ENCODE measurements around the gene ART1.

ART1 gene

DNA sequence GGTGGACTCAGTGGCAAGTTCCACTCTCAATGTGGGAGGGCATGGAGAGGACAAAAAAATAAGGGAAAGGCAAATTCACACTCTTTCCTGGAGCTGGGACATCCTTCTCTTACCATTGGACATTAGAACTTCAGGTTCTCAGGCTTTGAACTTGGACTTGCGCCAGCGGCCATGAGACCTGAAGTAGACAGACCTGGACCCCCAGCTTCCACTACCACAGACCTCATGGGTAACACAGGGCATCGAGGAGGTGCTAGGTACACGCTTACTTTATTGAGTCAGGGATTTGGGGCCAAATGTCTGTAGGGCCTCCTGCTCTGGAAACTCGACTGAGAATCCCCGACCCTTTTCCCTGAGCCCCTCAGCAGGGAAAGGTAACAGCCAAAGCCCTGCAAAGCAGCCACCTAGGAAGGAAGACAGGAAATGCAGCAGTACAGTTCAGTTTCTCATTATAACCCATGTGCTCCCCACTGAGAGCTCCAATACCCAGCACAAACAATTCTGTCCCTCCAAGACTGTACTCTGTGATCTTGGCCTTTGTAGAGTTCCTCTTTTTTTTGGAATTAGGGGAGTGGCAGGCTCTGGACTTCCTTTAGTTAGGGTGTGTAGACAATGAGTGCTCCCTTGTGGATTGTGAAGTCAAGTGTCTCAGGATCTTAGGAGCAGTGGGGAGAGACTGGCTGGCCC is 20.6 kb downstream of the ART1 start:
- no peak overlapping the region for H3K27ac Mint-ChIP-seq
- peaks cover 49% of the 10 kb centered on the region for H3K36me3 Mint-ChIP-seq (ENCODE audit: low read depth)
- no peaks in the 10 kb centered on the region for H3K27me3 Mint-ChIP-seq (ENCODE audit: low read depth)
- H3K9me3 Mint-ChIP-seq = no peaks in the 10 kb centered on the region
- TF ChIP-seq, protein P1, sequence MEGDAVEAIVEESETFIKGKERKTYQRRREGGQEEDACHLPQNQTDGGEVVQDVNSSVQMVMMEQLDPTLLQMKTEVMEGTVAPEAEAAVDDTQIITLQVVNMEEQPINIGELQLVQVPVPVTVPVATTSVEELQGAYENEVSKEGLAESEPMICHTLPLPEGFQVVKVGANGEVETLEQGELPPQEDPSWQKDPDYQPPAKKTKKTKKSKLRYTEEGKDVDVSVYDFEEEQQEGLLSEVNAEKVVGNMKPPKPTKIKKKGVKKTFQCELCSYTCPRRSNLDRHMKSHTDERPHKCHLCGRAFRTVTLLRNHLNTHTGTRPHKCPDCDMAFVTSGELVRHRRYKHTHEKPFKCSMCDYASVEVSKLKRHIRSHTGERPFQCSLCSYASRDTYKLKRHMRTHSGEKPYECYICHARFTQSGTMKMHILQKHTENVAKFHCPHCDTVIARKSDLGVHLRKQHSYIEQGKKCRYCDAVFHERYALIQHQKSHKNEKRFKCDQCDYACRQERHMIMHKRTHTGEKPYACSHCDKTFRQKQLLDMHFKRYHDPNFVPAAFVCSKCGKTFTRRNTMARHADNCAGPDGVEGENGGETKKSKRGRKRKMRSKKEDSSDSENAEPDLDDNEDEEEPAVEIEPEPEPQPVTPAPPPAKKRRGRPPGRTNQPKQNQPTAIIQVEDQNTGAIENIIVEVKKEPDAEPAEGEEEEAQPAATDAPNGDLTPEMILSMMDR (IDR thresholded peaks at IDR 0.05; ENCODE audit: unreplicated experiment in 3 of 3) = no peak
- H3K4me3 Mint-ChIP-seq = no peak overlapping the region
- no peaks in the 10 kb centered on the region for H3K4me1 Mint-ChIP-seq

DNA sequence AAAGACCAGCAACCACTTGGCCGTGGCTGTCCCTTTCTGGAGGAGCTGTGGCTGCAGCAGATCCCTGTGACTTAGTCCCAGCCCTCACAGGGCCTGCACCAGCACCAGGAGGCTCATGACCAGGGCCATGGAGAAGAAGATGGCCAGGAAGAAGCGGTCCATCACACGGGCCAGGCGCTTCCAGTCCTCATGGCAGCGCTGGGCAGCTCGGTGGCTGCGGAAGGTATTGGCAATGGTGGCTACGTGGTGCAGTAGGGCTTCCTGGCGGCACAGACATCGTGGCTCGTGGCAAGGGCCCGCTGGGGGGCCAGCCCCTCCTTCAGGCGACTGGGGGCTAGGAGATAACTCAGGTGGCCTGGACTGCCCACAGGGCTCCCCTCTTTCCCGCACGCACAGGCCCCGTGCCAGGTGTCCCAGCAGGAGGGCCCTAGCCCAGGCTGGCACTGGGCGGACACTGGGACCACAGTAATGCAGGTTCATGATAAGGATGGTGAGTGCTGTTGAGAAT is 21.1 kb downstream of the ART1 start:
- Mint-ChIP-seq H3K36me3 (ENCODE audit: low read depth) (peaks cover 54% of the 10 kb centered on the region), H3K4me1 (no peaks in the 10 kb centered on the region), H3K27ac (no peak overlapping the region), H3K4me3 (no peak overlapping the region), H3K27me3 (ENCODE audit: low read depth) (no peaks in the 10 kb centered on the region), H3K9me3 (no peaks in the 10 kb centered on the region)
- TF ChIP-seq, protein P1 (IDR thresholded peaks at IDR 0.05; ENCODE audit: unreplicated experiment in 3 of 3) = no peak

DNA sequence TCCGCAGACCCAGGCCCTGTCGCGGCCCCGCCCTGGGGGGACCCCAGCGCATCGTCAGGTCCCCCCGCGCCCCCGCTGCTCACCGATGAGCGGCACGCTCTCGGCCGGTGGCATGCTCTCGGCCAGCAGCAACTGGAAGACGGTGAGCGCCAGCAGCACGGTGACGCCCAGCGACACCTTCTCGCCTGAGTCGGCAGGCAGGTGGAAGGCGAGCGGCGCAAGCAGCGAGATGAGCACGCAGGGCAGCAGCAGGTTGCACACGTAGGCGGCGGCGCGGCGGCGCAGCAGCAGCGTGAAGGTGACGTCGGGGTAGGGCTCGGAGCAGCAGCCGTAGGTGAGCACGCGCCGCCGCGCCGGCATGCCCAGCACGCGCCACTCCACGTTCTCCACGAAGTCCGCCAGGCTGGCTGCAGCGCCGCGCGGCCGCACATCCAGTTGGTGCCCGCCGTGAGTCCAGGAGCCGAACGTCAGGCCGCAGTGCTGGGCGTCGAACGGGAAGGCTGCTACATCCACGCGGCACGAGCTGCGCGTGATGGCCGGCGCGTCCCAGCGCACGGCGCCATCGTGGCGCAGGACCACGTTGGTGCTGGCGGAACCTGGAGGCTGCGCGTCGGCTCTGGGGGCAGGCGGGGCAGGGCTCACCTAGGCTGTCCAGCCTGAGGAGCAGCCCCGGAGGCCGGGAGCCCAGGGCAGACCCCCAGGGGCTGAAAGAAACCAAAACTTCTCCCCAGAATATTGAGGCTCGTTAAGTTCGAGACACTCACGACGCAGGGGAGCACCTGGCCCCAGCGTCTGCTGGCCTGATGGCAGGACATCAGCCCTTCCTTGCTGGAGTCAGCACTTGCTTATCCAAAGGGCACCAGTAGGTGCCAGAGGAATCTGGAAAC is 22.5 kb downstream of the ART1 start:
- Mint-ChIP-seq H3K4me1 (no peaks in the 10 kb centered on the region), H3K27ac (no peak overlapping the region), H3K9me3 (no peaks in the 10 kb centered on the region), H3K36me3 (ENCODE audit: low read depth) (peaks cover 62% of the 10 kb centered on the region), H3K27me3 (ENCODE audit: low read depth) (no peaks in the 10 kb centered on the region), H3K4me3 (no peak overlapping the region)
- TF ChIP-seq, protein P1 (IDR thresholded peaks at IDR 0.05; ENCODE audit: unreplicated experiment in 3 of 3) = no peak

DNA sequence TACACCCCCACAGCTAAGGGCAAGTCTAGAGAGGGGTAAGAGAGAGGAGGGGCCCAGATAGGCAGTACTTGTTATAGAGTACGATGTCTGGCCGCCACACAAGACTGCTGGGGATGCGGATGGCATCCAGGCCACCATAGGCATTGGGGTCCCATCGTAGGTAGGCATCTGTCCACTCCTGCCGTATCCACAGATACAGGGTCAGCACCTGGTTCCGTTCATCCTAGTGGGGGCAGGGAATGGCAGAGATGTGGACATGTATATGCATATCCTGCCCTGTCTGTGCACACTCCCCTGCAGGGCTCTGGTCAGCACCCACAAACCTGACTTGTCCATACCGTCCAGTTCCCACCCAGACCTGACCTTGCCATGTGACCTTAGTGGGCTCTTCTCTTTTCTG is 24.2 kb downstream of the ART1 start:
- Mint-ChIP-seq H3K36me3 (ENCODE audit: low read depth) (peaks cover 64% of the 10 kb centered on the region), H3K4me1 (no peaks in the 10 kb centered on the region), H3K27ac (no peak overlapping the region), H3K9me3 (no peaks in the 10 kb centered on the region), H3K27me3 (ENCODE audit: low read depth) (no peaks in the 10 kb centered on the region), H3K4me3 (no peak overlapping the region)
- TF ChIP-seq, protein P1 (IDR thresholded peaks at IDR 0.05; ENCODE audit: unreplicated experiment in 3 of 3) = no peak

DNA sequence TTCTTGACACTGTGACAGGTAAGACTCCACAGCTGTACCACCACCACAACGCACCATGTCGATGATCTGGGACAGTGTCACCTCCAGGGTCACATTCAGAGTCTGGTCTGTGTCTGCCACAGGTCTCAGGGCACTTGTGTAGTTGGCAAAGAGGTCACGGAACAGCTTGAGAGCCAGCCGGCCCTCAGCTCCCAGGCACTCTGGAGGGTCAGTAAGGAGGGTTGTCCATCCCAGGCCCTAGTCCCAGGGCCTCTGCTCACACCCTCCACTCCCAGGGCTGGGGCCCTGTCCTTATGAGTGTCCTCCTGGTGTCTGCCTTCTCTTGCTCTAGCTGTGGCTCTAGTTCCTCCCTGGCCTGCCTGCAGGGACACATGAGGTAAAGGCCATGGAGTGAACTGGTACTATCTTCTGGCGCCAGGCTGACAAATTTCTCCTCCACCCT is 24.8 kb downstream of the ART1 start:
- Mint-ChIP-seq H3K27ac (no peak overlapping the region), H3K4me1 (no peaks in the 10 kb centered on the region), H3K27me3 (ENCODE audit: low read depth) (no peaks in the 10 kb centered on the region), H3K4me3 (no peak overlapping the region), H3K9me3 (no peaks in the 10 kb centered on the region), H3K36me3 (ENCODE audit: low read depth) (peaks cover 67% of the 10 kb centered on the region)
- TF ChIP-seq, protein P1 (IDR thresholded peaks at IDR 0.05; ENCODE audit: unreplicated experiment in 3 of 3) = no peak
